ENCODE data around the gene EPHB1.

The EPHB1 gene

DNA sequence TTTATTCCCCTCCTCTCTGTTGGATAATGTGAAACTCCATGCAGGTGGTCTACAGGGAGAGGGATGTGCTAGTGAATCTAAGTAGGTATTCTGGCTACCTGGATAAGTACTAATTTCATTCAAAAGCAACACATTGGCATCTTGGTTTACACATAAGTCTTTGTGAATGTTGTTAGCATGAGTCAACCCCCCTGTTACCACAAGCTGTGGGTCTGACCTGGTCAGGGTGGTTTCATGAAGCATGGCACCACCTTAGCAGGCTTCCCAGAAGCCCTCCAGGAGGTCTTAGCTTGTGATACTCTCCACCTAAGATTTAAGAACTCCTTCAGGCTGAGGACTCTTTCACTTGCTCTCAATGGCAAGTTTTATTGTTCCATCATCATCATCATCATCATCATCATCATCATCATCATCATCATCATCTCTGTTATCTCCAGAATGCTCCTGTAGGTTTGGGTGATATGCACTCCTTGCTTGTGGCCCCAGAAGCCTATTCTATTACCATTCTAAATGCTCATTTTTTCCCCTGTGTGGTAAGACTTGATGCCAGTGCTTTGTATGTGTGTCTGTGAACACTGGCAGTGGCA, 62.8 kb downstream of the EPHB1 start:
- DNase-seq (ENCODE audit: low read depth, low spot score): no peak
- H3K4me3 ChIP-seq (ENCODE audit: insufficient read length, low read depth): no peak overlapping the region
- no peaks in the 10 kb centered on the region for H3K36me3 ChIP-seq (ENCODE audit: insufficient read depth, insufficient read length, low read length)
- no peak for TF ChIP-seq ZNF274 (IDR thresholded peaks at IDR 0.05; ENCODE audit: low read depth, low read length)
- H3K9ac ChIP-seq (ENCODE audit: insufficient read length, low read depth): no peak overlapping the region
- H3K9me3 ChIP-seq (ENCODE audit: insufficient read depth, low read length): no peaks in the 10 kb centered on the region
- H3K4me1 ChIP-seq (ENCODE audit: insufficient read depth, insufficient read length): peaks cover 3% of the 10 kb centered on the region
- no peaks in the 10 kb centered on the region for H3K27me3 ChIP-seq (ENCODE audit: insufficient read depth, insufficient read length)

DNA sequence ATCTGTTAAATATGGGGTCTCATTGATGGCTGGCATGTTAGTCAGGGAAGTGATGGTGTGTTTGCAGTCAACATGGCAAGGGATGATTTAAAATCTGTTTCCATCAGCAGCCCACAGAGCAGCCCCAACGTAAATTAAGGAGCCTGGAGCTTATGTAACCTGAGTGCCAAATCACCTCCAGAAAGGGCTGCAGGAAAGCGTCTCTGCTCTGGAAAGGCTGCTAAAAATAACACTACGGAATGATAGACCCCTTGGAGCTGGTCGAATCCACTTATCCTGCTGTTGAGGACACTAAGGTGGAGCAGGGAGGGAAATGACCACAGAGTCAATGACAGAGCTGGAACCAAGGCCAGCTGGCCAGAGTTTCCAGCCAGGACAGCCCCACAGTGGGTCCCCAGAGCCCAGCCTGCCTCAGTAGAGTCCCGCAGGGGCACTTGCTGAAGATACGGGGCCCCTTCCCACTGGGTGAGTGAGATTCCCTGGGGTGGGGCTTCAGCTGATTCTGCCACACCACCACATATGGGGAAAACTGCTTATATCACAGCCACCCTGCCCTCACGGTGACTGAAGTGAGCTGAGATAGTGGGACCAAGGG, 63.5 kb downstream of the EPHB1 start:
- TF ChIP-seq YY1 (IDR thresholded peaks at IDR 0.05; ENCODE audit: insufficient read depth, insufficient read length) (no peak), ZNF274 (IDR thresholded peaks at IDR 0.05; ENCODE audit: low read depth, low read length) (no peak), SUZ12 (IDR thresholded peaks at IDR 0.05; ENCODE audit: extremely low read depth, insufficient read depth, insufficient read length) (no peak)
- no peak for DNase-seq (ENCODE audit: low read depth, low spot score)
- H3K9me3 ChIP-seq (ENCODE audit: insufficient read depth, low read length): no peaks in the 10 kb centered on the region
- H3K36me3 ChIP-seq (ENCODE audit: insufficient read depth, insufficient read length, low read length): no peaks in the 10 kb centered on the region
- peaks cover 3% of the 10 kb centered on the region for H3K4me1 ChIP-seq (ENCODE audit: insufficient read depth, insufficient read length)
- no peak overlapping the region for H3K9ac ChIP-seq (ENCODE audit: insufficient read length, low read depth)
- no peak overlapping the region for H3K4me3 ChIP-seq (ENCODE audit: insufficient read length, low read depth)
- H3K27me3 ChIP-seq (ENCODE audit: insufficient read depth, insufficient read length): no peaks in the 10 kb centered on the region

DNA sequence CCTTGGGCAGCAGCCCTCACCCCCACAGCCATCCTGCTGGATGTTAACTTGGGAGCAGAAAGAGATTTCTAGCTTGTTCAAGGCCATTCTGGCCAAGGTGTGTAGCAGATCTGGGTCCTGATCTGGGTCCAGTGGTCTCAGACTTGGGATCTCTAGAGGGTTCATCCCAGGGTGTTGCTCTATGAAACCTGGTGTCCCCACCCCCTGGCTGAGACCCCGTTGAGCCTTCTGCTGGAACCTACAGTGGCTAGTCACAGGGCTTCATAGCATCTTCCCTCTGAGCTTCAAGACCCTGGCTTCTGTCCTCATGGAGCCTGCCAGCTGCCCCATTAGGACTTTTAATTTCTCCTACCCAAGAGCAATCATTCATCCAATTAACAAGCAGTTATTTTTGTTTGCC, 64.3 kb downstream of the EPHB1 start:
- no peak for DNase-seq (ENCODE audit: low read depth, low spot score)
- H3K9me3 ChIP-seq (ENCODE audit: insufficient read depth, low read length): no peaks in the 10 kb centered on the region
- no peaks in the 10 kb centered on the region for H3K27me3 ChIP-seq (ENCODE audit: insufficient read depth, insufficient read length)
- no peak overlapping the region for H3K9ac ChIP-seq (ENCODE audit: insufficient read length, low read depth)
- TF ChIP-seq SUZ12 (IDR thresholded peaks at IDR 0.05; ENCODE audit: extremely low read depth, insufficient read depth, insufficient read length): no peak
- no peak for TF ChIP-seq ZNF274 (IDR thresholded peaks at IDR 0.05; ENCODE audit: low read depth, low read length)
- no peak for TF ChIP-seq YY1 (IDR thresholded peaks at IDR 0.05; ENCODE audit: insufficient read depth, insufficient read length)
- no peaks in the 10 kb centered on the region for H3K36me3 ChIP-seq (ENCODE audit: insufficient read depth, insufficient read length, low read length)
- H3K4me3 ChIP-seq (ENCODE audit: insufficient read length, low read depth): no peak overlapping the region
- H3K4me1 ChIP-seq (ENCODE audit: insufficient read depth, insufficient read length): no peaks in the 10 kb centered on the region

DNA sequence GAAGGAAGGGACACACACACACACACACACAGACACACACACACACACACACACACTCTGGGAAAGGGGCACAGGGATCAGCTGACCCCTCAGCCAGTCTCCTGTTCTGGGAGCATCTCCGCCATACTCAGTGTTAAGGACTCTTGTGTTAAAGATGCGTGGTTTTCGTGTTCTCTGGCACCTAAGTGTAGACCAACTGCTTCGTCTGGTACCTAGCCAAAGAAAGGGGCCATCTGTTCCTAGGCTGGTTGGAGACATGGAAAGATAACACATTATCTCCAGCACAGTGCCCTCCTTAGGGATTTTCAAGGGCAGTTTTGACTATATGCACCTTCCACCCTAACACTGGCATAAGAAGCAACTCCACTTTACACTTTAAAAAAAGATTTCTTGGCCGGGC, 65.1 kb downstream of the EPHB1 start:
- no peaks in the 10 kb centered on the region for H3K27me3 ChIP-seq (ENCODE audit: insufficient read depth, insufficient read length)

DNA sequence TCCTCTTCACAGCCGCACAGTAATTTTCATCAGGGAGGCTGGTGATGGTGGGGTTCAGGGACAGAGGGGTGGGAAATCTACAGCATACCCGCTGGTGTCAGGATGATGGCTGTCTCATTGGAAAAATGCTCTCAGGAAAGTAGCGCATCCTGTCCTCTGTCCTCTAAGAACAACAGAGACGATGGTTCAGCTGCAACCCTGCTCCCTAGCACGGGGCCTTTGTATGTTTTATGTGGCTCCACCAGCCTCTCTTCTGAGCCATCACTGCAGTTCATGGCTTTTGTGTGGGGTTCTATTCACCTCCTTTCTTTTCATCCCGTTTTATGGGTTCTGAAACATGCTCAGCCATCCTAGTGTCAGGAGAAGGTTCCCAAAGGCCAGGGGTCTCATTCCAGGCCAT, 68.9 kb downstream of the EPHB1 start:
- no peaks in the 10 kb centered on the region for H3K9me3 ChIP-seq (ENCODE audit: insufficient read depth, low read length)

More for the DNA sequence above, 65.1 kb downstream of the EPHB1 start:
- H3K36me3 ChIP-seq (ENCODE audit: insufficient read depth, insufficient read length, low read length): no peaks in the 10 kb centered on the region
- no peak for DNase-seq (ENCODE audit: low read depth, low spot score)
- TF ChIP-seq YY1 (IDR thresholded peaks at IDR 0.05; ENCODE audit: insufficient read depth, insufficient read length): no peak
- no peak for TF ChIP-seq ZNF274 (IDR thresholded peaks at IDR 0.05; ENCODE audit: low read depth, low read length)
- TF ChIP-seq SUZ12 (IDR thresholded peaks at IDR 0.05; ENCODE audit: extremely low read depth, insufficient read depth, insufficient read length): no peak
- H3K4me1 ChIP-seq (ENCODE audit: insufficient read depth, insufficient read length): no peaks in the 10 kb centered on the region
- no peak overlapping the region for H3K4me3 ChIP-seq (ENCODE audit: insufficient read length, low read depth)
- no peak overlapping the region for H3K9ac ChIP-seq (ENCODE audit: insufficient read length, low read depth)
- no peaks in the 10 kb centered on the region for H3K9me3 ChIP-seq (ENCODE audit: insufficient read depth, low read length)

DNA sequence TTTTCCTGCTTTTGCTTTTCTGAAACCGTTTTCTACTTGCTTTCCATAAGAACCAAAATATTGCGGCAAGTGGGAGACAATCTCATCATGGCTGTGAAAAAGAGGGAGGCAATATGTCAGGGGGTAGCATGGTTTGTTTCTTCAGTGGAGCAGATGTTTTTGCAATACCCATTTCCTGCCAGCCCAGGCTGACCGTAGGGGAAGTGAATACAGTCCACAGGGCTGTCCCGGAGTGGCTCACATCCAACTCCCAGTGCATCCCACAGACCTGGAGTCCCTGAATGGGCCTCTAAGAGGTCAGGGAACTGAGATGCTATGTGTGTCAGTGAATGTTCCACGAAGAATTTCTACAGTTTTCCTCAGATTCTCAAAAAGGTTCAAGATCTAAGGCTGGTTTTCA, 69.6 kb downstream of the EPHB1 start:
- Histone ChIP-seq H3K4me1 (ENCODE audit: insufficient read depth, insufficient read length) (no peaks in the 10 kb centered on the region), H3K27me3 (ENCODE audit: insufficient read depth, insufficient read length) (no peaks in the 10 kb centered on the region), H3K4me3 (ENCODE audit: insufficient read length, low read depth) (no peak overlapping the region), H3K9ac (ENCODE audit: insufficient read length, low read depth) (no peak overlapping the region), H3K9me3 (ENCODE audit: insufficient read depth, low read length) (no peaks in the 10 kb centered on the region), H3K36me3 (ENCODE audit: insufficient read depth, insufficient read length, low read length) (no peaks in the 10 kb centered on the region)
- DNase-seq (ENCODE audit: low read depth, low spot score): no peak
- TF ChIP-seq SUZ12 (IDR thresholded peaks at IDR 0.05; ENCODE audit: extremely low read depth, insufficient read depth, insufficient read length) (no peak), YY1 (IDR thresholded peaks at IDR 0.05; ENCODE audit: insufficient read depth, insufficient read length) (no peak), ZNF274 (IDR thresholded peaks at IDR 0.05; ENCODE audit: low read depth, low read length) (no peak)

More for the DNA sequence above, 68.9 kb downstream of the EPHB1 start:
- no peak for TF ChIP-seq ZNF274 (IDR thresholded peaks at IDR 0.05; ENCODE audit: low read depth, low read length)
- TF ChIP-seq SUZ12 (IDR thresholded peaks at IDR 0.05; ENCODE audit: extremely low read depth, insufficient read depth, insufficient read length): no peak
- no peak for TF ChIP-seq YY1 (IDR thresholded peaks at IDR 0.05; ENCODE audit: insufficient read depth, insufficient read length)
- Histone ChIP-seq H3K27me3 (ENCODE audit: insufficient read depth, insufficient read length) (no peaks in the 10 kb centered on the region), H3K4me3 (ENCODE audit: insufficient read length, low read depth) (no peak overlapping the region), H3K4me1 (ENCODE audit: insufficient read depth, insufficient read length) (no peaks in the 10 kb centered on the region), H3K36me3 (ENCODE audit: insufficient read depth, insufficient read length, low read length) (no peaks in the 10 kb centered on the region), H3K9ac (ENCODE audit: insufficient read length, low read depth) (no peak overlapping the region)
- DNase-seq (ENCODE audit: low read depth, low spot score): no peak

DNA sequence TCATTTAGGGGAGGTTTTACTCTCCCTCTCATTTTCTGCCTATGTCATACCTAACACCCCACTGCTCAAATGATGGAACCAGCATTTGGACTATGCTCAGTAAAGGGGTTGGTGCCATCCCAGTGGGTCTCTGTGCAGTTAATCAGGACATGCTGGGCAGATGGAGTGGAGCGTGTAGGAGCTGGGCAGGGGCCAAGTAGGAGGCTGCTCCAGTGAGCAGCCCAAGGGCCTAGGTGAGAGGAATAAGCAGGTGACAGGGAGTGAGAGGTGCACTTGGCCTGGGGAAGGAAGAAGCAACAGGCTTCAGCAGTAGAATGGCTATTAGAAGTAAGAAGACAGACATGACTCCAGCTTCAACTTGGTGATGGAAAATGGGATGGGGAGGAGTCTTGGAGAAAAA, 72.2 kb downstream of the EPHB1 start:
- H3K9ac ChIP-seq (ENCODE audit: insufficient read length, low read depth): no peak overlapping the region
- no peaks in the 10 kb centered on the region for H3K36me3 ChIP-seq (ENCODE audit: insufficient read depth, insufficient read length, low read length)
- H3K9me3 ChIP-seq (ENCODE audit: insufficient read depth, low read length): no peaks in the 10 kb centered on the region
- no peaks in the 10 kb centered on the region for H3K4me1 ChIP-seq (ENCODE audit: insufficient read depth, insufficient read length)
- no peaks in the 10 kb centered on the region for H3K27me3 ChIP-seq (ENCODE audit: insufficient read depth, insufficient read length)
- H3K4me3 ChIP-seq (ENCODE audit: insufficient read length, low read depth): no peak overlapping the region
- DNase-seq (ENCODE audit: low read depth, low spot score): no peak
- TF ChIP-seq SUZ12 (IDR thresholded peaks at IDR 0.05; ENCODE audit: extremely low read depth, insufficient read depth, insufficient read length) (no peak), YY1 (IDR thresholded peaks at IDR 0.05; ENCODE audit: insufficient read depth, insufficient read length) (no peak), ZNF274 (IDR thresholded peaks at IDR 0.05; ENCODE audit: low read depth, low read length) (no peak)

Measured in NT2/D1 (cell line).